ENCODE data around the gene PEX1.
"Not testable (repeated sequence)": the region's sequence is repeated elsewhere in the genome, so short reads cannot be mapped to it uniquely, and the experiment has no call there.

Gene PEX1

DNA sequence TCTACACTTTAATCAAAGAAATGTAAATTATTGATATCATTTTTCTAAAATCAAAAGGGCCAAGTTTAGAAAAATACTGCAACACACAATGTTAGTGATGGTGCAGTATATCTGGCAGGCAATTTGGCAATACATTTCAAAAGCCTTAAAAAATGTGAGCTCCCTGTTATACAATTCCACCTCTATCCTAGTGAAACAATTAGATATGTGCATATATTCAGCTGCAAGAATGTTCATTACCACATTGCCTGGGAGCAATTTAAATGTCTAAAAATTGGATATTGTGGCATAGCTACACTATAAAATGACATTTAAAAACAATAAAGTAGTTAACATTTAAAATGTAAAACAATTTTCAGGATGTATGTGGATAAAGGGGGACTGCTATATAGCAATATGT is 40.5 kb downstream of the PEX1 start:
- Histone ChIP-seq H3K4me1 (ENCODE audit: control insufficient read depth in 1 of 2, insufficient read depth in 1 of 2, low read depth in 1 of 2, low read length in 1 of 2) (no peaks in the 10 kb centered on the region), H3K27me3 (no peaks in the 10 kb centered on the region), H3K9me3 (no peaks in the 10 kb centered on the region), H3K4me3 (ENCODE audit: low read depth in 1 of 2, low read length in 1 of 2) (no peak overlapping the region), H3K27ac (no peak overlapping the region), H3K36me3 (peaks cover 66% of the 10 kb centered on the region)
- no peak for TF ChIP-seq CTCF (IDR thresholded peaks at IDR 0.05)

DNA sequence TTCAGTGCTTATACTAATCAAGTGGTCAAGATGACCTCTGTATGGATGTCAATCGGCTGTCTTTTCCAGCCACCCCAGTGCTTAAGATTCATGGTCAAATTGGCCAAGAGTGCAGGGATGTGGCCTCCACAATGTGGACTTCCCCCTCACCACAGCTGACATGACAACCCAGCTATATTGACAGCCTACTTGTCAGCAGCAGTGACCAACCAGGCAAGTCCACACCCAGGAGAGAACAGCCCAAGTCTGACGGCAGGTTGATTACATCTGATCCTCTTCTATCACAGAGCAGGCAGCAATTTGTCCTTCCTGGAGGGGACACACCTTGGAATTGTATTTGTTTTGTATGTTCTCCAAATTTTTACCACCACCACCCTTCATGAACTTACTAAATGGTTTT is 42.3 kb downstream of the PEX1 start:
- no peaks in the 10 kb centered on the region for H3K4me1 ChIP-seq (ENCODE audit: control insufficient read depth in 1 of 2, insufficient read depth in 1 of 2, low read depth in 1 of 2, low read length in 1 of 2)
- peaks cover 48% of the 10 kb centered on the region for H3K36me3 ChIP-seq
- H3K4me3 ChIP-seq (ENCODE audit: low read depth in 1 of 2, low read length in 1 of 2): no peak overlapping the region
- no peak for TF ChIP-seq CTCF (IDR thresholded peaks at IDR 0.05)
- H3K27ac ChIP-seq: no peak overlapping the region
- no peaks in the 10 kb centered on the region for H3K27me3 ChIP-seq
- no peaks in the 10 kb centered on the region for H3K9me3 ChIP-seq

GRCh38 chr7:92485267-92485892 is 42.9 kb downstream of the PEX1 start:
- Histone ChIP-seq H3K4me3 (ENCODE audit: low read depth in 1 of 2, low read length in 1 of 2) (no peak overlapping the region), H3K36me3 (peaks cover 43% of the 10 kb centered on the region), H3K9me3 (no peaks in the 10 kb centered on the region), H3K27me3 (no peaks in the 10 kb centered on the region), H3K27ac (no peak overlapping the region), H3K4me1 (ENCODE audit: control insufficient read depth in 1 of 2, insufficient read depth in 1 of 2, low read depth in 1 of 2, low read length in 1 of 2) (no peaks in the 10 kb centered on the region)
- TF ChIP-seq CTCF (IDR thresholded peaks at IDR 0.05): no peak

- H3K36me3 ChIP-seq: peaks cover 37% of the 10 kb centered on the region
- H3K27ac ChIP-seq; H3K4me1 ChIP-seq (ENCODE audit: control insufficient read depth in 1 of 2, insufficient read depth in 1 of 2, low read depth in 1 of 2, low read length in 1 of 2); H3K27me3 ChIP-seq; H3K4me3 ChIP-seq (ENCODE audit: low read depth in 1 of 2, low read length in 1 of 2); H3K9me3 ChIP-seq: not testable (repeated sequence)
Observed at GRCh38 chr7:92484226-92484625, 44.1 kb downstream of the PEX1 start.

- H3K9me3 ChIP-seq; H3K4me3 ChIP-seq (ENCODE audit: low read depth in 1 of 2, low read length in 1 of 2); H3K27ac ChIP-seq; H3K4me1 ChIP-seq (ENCODE audit: control insufficient read depth in 1 of 2, insufficient read depth in 1 of 2, low read depth in 1 of 2, low read length in 1 of 2); H3K27me3 ChIP-seq: not testable (repeated sequence)
- H3K36me3 ChIP-seq: peaks cover 31% of the 10 kb centered on the region
Observed at GRCh38 chr7:92483624-92484023, 44.7 kb downstream of the PEX1 start.

DNA sequence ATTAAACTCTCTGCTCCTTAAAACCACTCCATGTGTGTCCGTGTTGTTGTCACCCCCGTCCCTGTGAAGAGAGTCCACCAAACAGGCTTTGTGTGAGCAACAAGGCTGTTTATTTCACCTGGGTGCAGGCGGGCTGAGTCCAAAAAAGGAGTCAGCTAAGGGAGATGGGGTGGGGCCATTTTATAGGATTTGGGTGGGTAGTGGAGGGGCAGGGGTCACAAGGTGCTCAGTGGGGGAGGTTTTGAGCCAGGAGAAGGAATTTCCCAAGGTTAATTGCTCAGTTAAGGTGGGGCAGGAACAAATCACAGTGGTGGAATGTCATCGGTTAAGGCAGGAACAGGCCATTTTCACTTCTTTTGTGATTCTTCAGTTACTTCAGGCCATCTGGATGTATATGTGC is 49.2 kb downstream of the PEX1 start:
- H3K9me3 ChIP-seq; H3K27me3 ChIP-seq; H3K27ac ChIP-seq; H3K4me3 ChIP-seq (ENCODE audit: low read depth in 1 of 2, low read length in 1 of 2); H3K4me1 ChIP-seq (ENCODE audit: control insufficient read depth in 1 of 2, insufficient read depth in 1 of 2, low read depth in 1 of 2, low read length in 1 of 2); H3K36me3 ChIP-seq: not testable (repeated sequence)

DNA sequence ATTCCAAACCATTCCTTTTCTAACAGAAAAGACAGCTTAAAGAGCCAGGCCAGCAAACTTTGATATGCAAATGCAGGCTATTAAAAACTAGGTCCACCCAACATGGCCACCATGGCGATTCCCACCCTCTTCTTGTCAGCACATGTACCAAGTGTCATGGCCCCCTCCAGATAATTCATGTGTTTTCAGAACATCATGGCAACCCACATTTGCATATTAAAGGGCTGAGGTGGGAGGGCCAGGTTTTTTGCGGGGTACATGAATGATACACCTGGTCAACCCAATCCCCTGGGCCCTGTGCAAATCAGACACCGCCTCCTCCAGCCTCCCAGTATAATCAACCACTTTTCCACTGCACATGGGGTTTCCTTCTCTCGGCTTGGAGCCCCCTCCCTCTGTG is 49.6 kb downstream of the PEX1 start:
- no peak overlapping the region for H3K27ac ChIP-seq
- H3K27me3 ChIP-seq: no peaks in the 10 kb centered on the region
- H3K4me1 ChIP-seq (ENCODE audit: control insufficient read depth in 1 of 2, insufficient read depth in 1 of 2, low read depth in 1 of 2, low read length in 1 of 2): no peaks in the 10 kb centered on the region
- H3K9me3 ChIP-seq: no peaks in the 10 kb centered on the region
- no peak overlapping the region for H3K4me3 ChIP-seq (ENCODE audit: low read depth in 1 of 2, low read length in 1 of 2)
- H3K36me3 ChIP-seq: no peaks in the 10 kb centered on the region
- TF ChIP-seq CTCF (IDR thresholded peaks at IDR 0.05): no peak

All from neutrophil (primary cell).